ENCODE measurements around the gene KSR1.
"Not testable (repeated sequence)": the region's sequence is repeated elsewhere in the genome, so short reads cannot be mapped to it uniquely, and the experiment has no call there.

Gene KSR1

GRCh38 chr17:27640790-27641189 lies 184.5 kb downstream of the KSR1 start:
- Histone ChIP-seq H3K36me3 (ENCODE audit: control insufficient read depth, insufficient read depth, low read length, severe bottlenecking) (no peaks in the 10 kb centered on the region), H3K4me3 (ENCODE audit: low read length) (no peak overlapping the region)

GRCh38 chr17:27644586-27644985 lies 188.3 kb downstream of the KSR1 start:
- Histone ChIP-seq H3K36me3 (ENCODE audit: control insufficient read depth, insufficient read depth, low read length, severe bottlenecking) (no peaks in the 10 kb centered on the region), H3K4me1 (ENCODE audit: control insufficient read depth, insufficient read depth, low read length) (peaks cover 11% of the 10 kb centered on the region), H3K4me3 (ENCODE audit: low read length) (no peak overlapping the region), H3K9me3 (ENCODE audit: control insufficient read depth, low read length) (no peaks in the 10 kb centered on the region), H3K27me3 (replicated peaks; ENCODE audit: control insufficient read depth, insufficient read depth, low read length) (peaks cover 11% of the 10 kb centered on the region), H3K9ac (ENCODE audit: low read length) (no peak overlapping the region)
- no peak for DNase-seq (ENCODE audit: low read depth)

More at GRCh38 chr17:27640790-27641189, 184.5 kb downstream of the KSR1 start:
- Histone ChIP-seq H3K27me3 (replicated peaks; ENCODE audit: control insufficient read depth, insufficient read depth, low read length) (no peaks in the 10 kb centered on the region), H3K4me1 (ENCODE audit: control insufficient read depth, insufficient read depth, low read length) (peaks cover 11% of the 10 kb centered on the region), H3K9ac (ENCODE audit: low read length) (no peak overlapping the region), H3K9me3 (ENCODE audit: control insufficient read depth, low read length) (no peaks in the 10 kb centered on the region)
- DNase-seq (ENCODE audit: low read depth), result no peak

- not testable (repeated sequence) for DNase-seq (ENCODE audit: low read depth)
- peaks cover 12% of the 10 kb centered on the region for H3K27me3 ChIP-seq (replicated peaks; ENCODE audit: control insufficient read depth, insufficient read depth, low read length)
Observed at GRCh38 chr17:27645621-27646020, 189.4 kb downstream of the KSR1 start.

GRCh38 chr17:27646232-27646631 lies 190.0 kb downstream of the KSR1 start:
- H3K4me1 ChIP-seq (ENCODE audit: control insufficient read depth, insufficient read depth, low read length), result peaks cover 11% of the 10 kb centered on the region
- peaks cover 15% of the 10 kb centered on the region for H3K27me3 ChIP-seq (replicated peaks; ENCODE audit: control insufficient read depth, insufficient read depth, low read length)
- no peak overlapping the region for H3K4me3 ChIP-seq (ENCODE audit: low read length)
- no peak for DNase-seq (ENCODE audit: low read depth)
- H3K9ac ChIP-seq (ENCODE audit: low read length), result no peak overlapping the region
- no peaks in the 10 kb centered on the region for H3K9me3 ChIP-seq (ENCODE audit: control insufficient read depth, low read length)
- no peaks in the 10 kb centered on the region for H3K36me3 ChIP-seq (ENCODE audit: control insufficient read depth, insufficient read depth, low read length, severe bottlenecking)

More at GRCh38 chr17:27645621-27646020, 189.4 kb downstream of the KSR1 start:
- not testable (repeated sequence) for H3K9me3 ChIP-seq (ENCODE audit: control insufficient read depth, low read length); H3K36me3 ChIP-seq (ENCODE audit: control insufficient read depth, insufficient read depth, low read length, severe bottlenecking); H3K4me3 ChIP-seq (ENCODE audit: low read length); H3K9ac ChIP-seq (ENCODE audit: low read length)
- H3K4me1 ChIP-seq (ENCODE audit: control insufficient read depth, insufficient read depth, low read length), result peaks cover 11% of the 10 kb centered on the region

- DNase-seq (ENCODE audit: low read depth), result no peak
- H3K9ac ChIP-seq (ENCODE audit: low read length), result no peak overlapping the region
- H3K9me3 ChIP-seq (ENCODE audit: control insufficient read depth, low read length), result no peaks in the 10 kb centered on the region
- H3K27me3 ChIP-seq (replicated peaks; ENCODE audit: control insufficient read depth, insufficient read depth, low read length), result peaks cover 15% of the 10 kb centered on the region
- H3K4me1 ChIP-seq (ENCODE audit: control insufficient read depth, insufficient read depth, low read length), result peaks cover 11% of the 10 kb centered on the region
- no peaks in the 10 kb centered on the region for H3K36me3 ChIP-seq (ENCODE audit: control insufficient read depth, insufficient read depth, low read length, severe bottlenecking)
- no peak overlapping the region for H3K4me3 ChIP-seq (ENCODE audit: low read length)
Observed at GRCh38 chr17:27647765-27648164, 191.5 kb downstream of the KSR1 start.

GRCh38 chr17:27649111-27649571 lies 192.9 kb downstream of the KSR1 start:
- not testable (repeated sequence) for H3K4me3 ChIP-seq (ENCODE audit: low read length); DNase-seq (ENCODE audit: low read depth); H3K36me3 ChIP-seq (ENCODE audit: control insufficient read depth, insufficient read depth, low read length, severe bottlenecking); H3K9me3 ChIP-seq (ENCODE audit: control insufficient read depth, low read length); H3K9ac ChIP-seq (ENCODE audit: low read length); H3K4me1 ChIP-seq (ENCODE audit: control insufficient read depth, insufficient read depth, low read length)
- H3K27me3 ChIP-seq (replicated peaks; ENCODE audit: control insufficient read depth, insufficient read depth, low read length), result peaks cover 15% of the 10 kb centered on the region

GRCh38 chr17:27649929-27650328 lies 193.7 kb downstream of the KSR1 start:
- H3K9ac ChIP-seq (ENCODE audit: low read length), result no peak overlapping the region
- no peaks in the 10 kb centered on the region for H3K9me3 ChIP-seq (ENCODE audit: control insufficient read depth, low read length)
- peaks cover 1% of the 10 kb centered on the region for H3K4me1 ChIP-seq (ENCODE audit: control insufficient read depth, insufficient read depth, low read length)
- no peak overlapping the region for H3K4me3 ChIP-seq (ENCODE audit: low read length)
- H3K36me3 ChIP-seq (ENCODE audit: control insufficient read depth, insufficient read depth, low read length, severe bottlenecking), result no peaks in the 10 kb centered on the region
- DNase-seq (ENCODE audit: low read depth), result no peak
- peaks cover 16% of the 10 kb centered on the region for H3K27me3 ChIP-seq (replicated peaks; ENCODE audit: control insufficient read depth, insufficient read depth, low read length)

- no peak overlapping the region for H3K9ac ChIP-seq (ENCODE audit: low read length)
- no peaks in the 10 kb centered on the region for H3K36me3 ChIP-seq (ENCODE audit: control insufficient read depth, insufficient read depth, low read length, severe bottlenecking)
- H3K4me1 ChIP-seq (ENCODE audit: control insufficient read depth, insufficient read depth, low read length), result no peaks in the 10 kb centered on the region
- H3K27me3 ChIP-seq (replicated peaks; ENCODE audit: control insufficient read depth, insufficient read depth, low read length), result peaks cover 19% of the 10 kb centered on the region
- no peaks in the 10 kb centered on the region for H3K9me3 ChIP-seq (ENCODE audit: control insufficient read depth, low read length)
- no peak for DNase-seq (ENCODE audit: low read depth)
- no peak overlapping the region for H3K4me3 ChIP-seq (ENCODE audit: low read length)
Observed at GRCh38 chr17:27650836-27651235, 194.6 kb downstream of the KSR1 start.

GRCh38 chr17:27651411-27652345 lies 195.4 kb downstream of the KSR1 start:
- DNase-seq (ENCODE audit: low read depth), result peak; percentile 61
- Histone ChIP-seq H3K9ac (ENCODE audit: low read length) (no peak overlapping the region), H3K4me1 (ENCODE audit: control insufficient read depth, insufficient read depth, low read length) (no peaks in the 10 kb centered on the region), H3K9me3 (ENCODE audit: control insufficient read depth, low read length) (no peaks in the 10 kb centered on the region), H3K27me3 (replicated peaks; ENCODE audit: control insufficient read depth, insufficient read depth, low read length) (peaks cover 19% of the 10 kb centered on the region), H3K36me3 (ENCODE audit: control insufficient read depth, insufficient read depth, low read length, severe bottlenecking) (no peaks in the 10 kb centered on the region), H3K4me3 (ENCODE audit: low read length) (no peak overlapping the region)

GRCh38 chr17:27653449-27653971 lies 197.3 kb downstream of the KSR1 start:
- not testable (repeated sequence) for H3K9me3 ChIP-seq (ENCODE audit: control insufficient read depth, low read length); H3K36me3 ChIP-seq (ENCODE audit: control insufficient read depth, insufficient read depth, low read length, severe bottlenecking); DNase-seq (ENCODE audit: low read depth); H3K9ac ChIP-seq (ENCODE audit: low read length); H3K4me3 ChIP-seq (ENCODE audit: low read length); H3K4me1 ChIP-seq (ENCODE audit: control insufficient read depth, insufficient read depth, low read length)
- H3K27me3 ChIP-seq (replicated peaks; ENCODE audit: control insufficient read depth, insufficient read depth, low read length), result peaks cover 17% of the 10 kb centered on the region

- no peak overlapping the region for H3K9ac ChIP-seq (ENCODE audit: low read length)
- no peaks in the 10 kb centered on the region for H3K9me3 ChIP-seq (ENCODE audit: control insufficient read depth, low read length)
Observed at GRCh38 chr17:27654136-27654535, 197.9 kb downstream of the KSR1 start.

More at GRCh38 chr17:27654136-27654535, 197.9 kb downstream of the KSR1 start:
- Histone ChIP-seq H3K36me3 (ENCODE audit: control insufficient read depth, insufficient read depth, low read length, severe bottlenecking) (no peaks in the 10 kb centered on the region), H3K4me1 (ENCODE audit: control insufficient read depth, insufficient read depth, low read length) (no peaks in the 10 kb centered on the region), H3K4me3 (ENCODE audit: low read length) (no peak overlapping the region), H3K27me3 (replicated peaks; ENCODE audit: control insufficient read depth, insufficient read depth, low read length) (peaks cover 17% of the 10 kb centered on the region)
- DNase-seq (ENCODE audit: low read depth), result no peak

All from adipocyte (in vitro differentiated cells).